PC-9 (cell line): ENCODE measurements around the gene TNF. TPM values are rescaled to one million over a fixed set of nuclear protein-coding genes. Genes with fewer than 3 reads are reported as not detected.

Source experiments
- BruUV-seq: library from RNA; stranded (reverse); fragments of 400-500 nt; replicated peaks from 2 replicates; lab custom pipeline; 2021; lab: Mats Ljungman, UMichigan
- CTCF ChIA-PET: fragments of 300-600 bp; sonication (Branson Sonifier 250); formaldehyde crosslinking; loops from one replicate; lab custom pipeline; 2022; ENCODE audit warnings: antibody characterized with exemption; lab: Charles Lee
- POLR2A ChIA-PET: fragments of 300-600 bp; sonication (Branson Sonifier 250); formaldehyde crosslinking; loops from one replicate; lab custom pipeline; 2022; ENCODE audit warnings: antibody characterized with exemption; ENCODE audit not compliant: unreplicated experiment; lab: Charles Lee
- DNase-seq, 2 experiments: peaks; one replicate each; pipeline versions ENCODE4 v3.0.0 to v3.0.0-alpha.2; 2015 to 2022; ENCODE audit warnings: mixed read lengths in 1 of 2
- H2AFZ ChIP-seq: fragments of 200-600 bp; sonication (generic); 2 replicates; pipeline ENCODE4 v1.8.1; 2017; ENCODE audit warnings: antibody characterized with exemption
- H3F3A ChIP-seq: fragments of 200-600 bp; sonication (generic); 2 replicates; pipeline ENCODE4 v1.8.1; 2017; ENCODE audit warnings: antibody characterized with exemption, mild to moderate bottlenecking, low read depth; ENCODE audit not compliant: insufficient read depth
- H3K27ac ChIP-seq: fragments of 200-600 bp; sonication (generic); 2 replicates; pipeline ENCODE4 v1.6.1; 2016; ENCODE audit warnings: mixed run types
- H3K27me3 ChIP-seq: fragments of 200-600 bp; sonication (generic); 2 replicates; pipeline ENCODE4 v1.6.1; 2016; ENCODE audit warnings: low read depth, mixed run types; ENCODE audit not compliant: insufficient read depth
- H3K36me3 ChIP-seq: fragments of 200-600 bp; sonication (generic); 2 replicates; pipeline ENCODE4 v1.6.1; 2016; ENCODE audit warnings: low read depth, mixed run types
- H3K4me1 ChIP-seq: fragments of 200-600 bp; sonication (generic); replicated peaks from 2 replicates; pipeline ENCODE4 v1.6.1; 2016; ENCODE audit warnings: mixed run types; ENCODE audit not compliant: insufficient read depth
- H3K4me2 ChIP-seq: fragments of 200-600 bp; sonication (generic); 2 replicates; pipeline ENCODE4 v1.6.1; 2017; ENCODE audit warnings: mixed run types
- H3K4me3 ChIP-seq: fragments of 200-600 bp; sonication (generic); 2 replicates; pipeline ENCODE4 v1.6.1; 2016; ENCODE audit warnings: mixed run types
- H3K79me2 ChIP-seq: fragments of 200-600 bp; sonication (generic); 2 replicates; pipeline ENCODE4 v1.6.1; 2017; ENCODE audit warnings: low read depth, mixed run types
- H3K9me2 ChIP-seq: fragments of 200-600 bp; sonication (generic); 2 replicates; pipeline ENCODE4 v1.8.1; 2017; ENCODE audit warnings: mild to moderate bottlenecking; ENCODE audit not compliant: insufficient read depth
- H3K9me3 ChIP-seq: fragments of 200-600 bp; sonication (generic); 2 replicates; pipeline ENCODE4 v1.8.1; 2016; ENCODE audit warnings: low read depth; ENCODE audit not compliant: insufficient read depth
- H4K20me1 ChIP-seq: fragments of 200-600 bp; sonication (generic); 2 replicates; pipeline ENCODE4 v1.8.1; 2017; ENCODE audit not compliant: insufficient read depth
- CTCF ChIP-seq: fragments of 200-600 bp; sonication (generic); conservative IDR thresholded peaks from 2 replicates; pipeline ENCODE4 v1.6.1; 2017; ENCODE audit warnings: mixed run types, antibody characterized with exemption, mild to moderate bottlenecking, moderate library complexity
- EZH2 ChIP-seq: fragments of 200-600 bp; sonication (generic); IDR thresholded peaks from 2 replicates; pipeline ENCODE4 v1.8.0; 2017; ENCODE audit warnings: antibody characterized with exemption, low read depth
- intact Hi-C: fragments of 100-400 bp; cut with micrococcal nuclease; formaldehyde crosslinking; loops from one replicate; pipeline ENCODE4 v1.10.0; 2022; ENCODE audit not compliant: unreplicated experiment
- total RNA-seq: library from RNA; stranded (reverse); gene quantifications from 2 replicates; pipeline ENCODE4 v1.2.3, GENCODE V29; 2021

The TNF gene
- total RNA-seq, 1 experiment from 2014 or later, result not detected

- H3K4me2 ChIP-seq, result no peak overlapping the region
- H3K4me3 ChIP-seq, result no peak overlapping the region
- H3K9me2 ChIP-seq, result no peaks in the 10 kb centered on the region
- H2AFZ ChIP-seq, result no peak overlapping the region
- no TSS peak for BruUV-seq
- peaks cover 74% of the 10 kb centered on the region for H3F3A ChIP-seq
- ChIA-PET CTCF (no interaction called here), POLR2A (no interaction called here)
- H3K36me3 ChIP-seq, result peaks cover 56% of the 10 kb centered on the region
- H4K20me1 ChIP-seq, result peaks cover 85% of the 10 kb centered on the region
- no peaks in the 10 kb centered on the region for H3K9me3 ChIP-seq
- H3K27me3 ChIP-seq, result no peaks in the 10 kb centered on the region
- no peak overlapping the region for H3K27ac ChIP-seq
- H3K4me1 ChIP-seq, result no peaks in the 10 kb centered on the region
- intact Hi-C loops, result no loop called here
- peaks cover 35% of the 10 kb centered on the region for H3K79me2 ChIP-seq
- DNase-seq, result no peak
- TF ChIP-seq CTCF (no peak), EZH2 (no peak)
These were observed 41.9 kb upstream of the TNF start for GRCh38 chr6:31533455-31533841.

DNA sequence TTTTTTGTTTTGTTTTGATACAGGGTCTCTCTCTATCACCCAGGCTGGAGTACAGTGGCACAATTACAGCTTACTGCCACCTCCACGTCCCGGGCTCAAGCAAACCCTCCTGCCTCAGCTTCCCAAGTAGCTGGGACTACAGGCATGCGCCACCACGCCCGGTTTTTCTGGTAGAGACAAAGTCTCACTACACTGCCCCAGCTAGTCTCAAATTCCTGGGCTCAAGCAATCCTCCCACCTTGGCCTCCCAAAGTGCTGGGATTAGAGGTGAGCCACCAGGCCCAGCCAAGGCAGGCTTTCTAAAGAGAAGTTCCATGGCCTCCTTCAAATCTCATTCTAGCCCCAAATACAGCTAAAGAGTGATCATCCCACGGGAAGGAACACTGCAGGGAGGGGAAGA, 41.4 kb upstream of the TNF start:
- TF ChIP-seq EZH2, result no peak
- TF ChIP-seq CTCF, result no peak
- H2AFZ ChIP-seq, result no peak overlapping the region
- H3F3A ChIP-seq, result peaks cover 73% of the 10 kb centered on the region
- H3K4me1 ChIP-seq, result 0 out of 2 replicates have a peak, but pooled peaks cover 4% of the 10 kb centered on the region
- peaks cover 41% of the 10 kb centered on the region for H3K79me2 ChIP-seq
- H3K27me3 ChIP-seq, result no peaks in the 10 kb centered on the region
- BruUV-seq, result TSS peak; percentile 0
- H3K27ac ChIP-seq, result no peak overlapping the region
- H4K20me1 ChIP-seq, result peaks cover 91% of the 10 kb centered on the region
- H3K4me3 ChIP-seq, result no peak overlapping the region
- no peaks in the 10 kb centered on the region for H3K9me3 ChIP-seq
- intact Hi-C loops, result no loop called here
- POLR2A ChIA-PET, result no interaction called here
- H3K9me2 ChIP-seq, result no peaks in the 10 kb centered on the region
- CTCF ChIA-PET, result no interaction called here
- peaks cover 62% of the 10 kb centered on the region for H3K36me3 ChIP-seq
- DNase-seq, result no peak
- H3K4me2 ChIP-seq, result no peak overlapping the region

- Histone ChIP-seq H3K4me3 (no peak overlapping the region), H3K9me2 (no peaks in the 10 kb centered on the region), H3K27ac (no peak overlapping the region), H4K20me1 (peaks cover 94% of the 10 kb centered on the region), H3K27me3 (no peaks in the 10 kb centered on the region), H2AFZ (no peak overlapping the region), H3K36me3 (peaks cover 68% of the 10 kb centered on the region), H3F3A (peaks cover 72% of the 10 kb centered on the region), H3K79me2 (peaks cover 47% of the 10 kb centered on the region), H3K9me3 (no peaks in the 10 kb centered on the region), H3K4me1 (peaks cover 10% of the 10 kb centered on the region), H3K4me2 (no peak overlapping the region)
- no peak for DNase-seq
- TF ChIP-seq EZH2 (no peak), CTCF (no peak)
- CTCF ChIA-PET, result no interaction called here
- no TSS peak for BruUV-seq
- POLR2A ChIA-PET, result no interaction called here
- intact Hi-C loops, result no loop called here
These were observed 40.8 kb upstream of the TNF start for GRCh38 chr6:31534521-31535040.
